ENCODE data around the gene ETS1.
"Not testable (repeated sequence)": the region's sequence is repeated elsewhere in the genome, so short reads cannot be mapped to it uniquely, and the experiment has no call there.

The ETS1 gene

GRCh38 chr11:128467041-128467440, 120.3 kb downstream of the ETS1 start:
- no peak for DNase-seq (ENCODE audit: low read depth in 1 of 2, low spot score in 1 of 2)

GRCh38 chr11:128465946-128466705, 121.2 kb downstream of the ETS1 start:
- no peak for DNase-seq (ENCODE audit: low read depth in 1 of 2, low spot score in 1 of 2)

GRCh38 chr11:128465531-128465930, 121.8 kb downstream of the ETS1 start:
- no peak for DNase-seq (ENCODE audit: low read depth in 1 of 2, low spot score in 1 of 2)

GRCh38 chr11:128464878-128465450, 122.4 kb downstream of the ETS1 start:
- DNase-seq (ENCODE audit: low read depth in 1 of 2, low spot score in 1 of 2) = no peak

GRCh38 chr11:128463979-128464378, 123.4 kb downstream of the ETS1 start:
- no peak for DNase-seq (ENCODE audit: low read depth in 1 of 2, low spot score in 1 of 2)

- no peak for DNase-seq (ENCODE audit: low read depth in 1 of 2, low spot score in 1 of 2)
Observed at GRCh38 chr11:128463371-128463829, 124.0 kb downstream of the ETS1 start.

GRCh38 chr11:128462922-128463321, 124.4 kb downstream of the ETS1 start:
- DNase-seq (ENCODE audit: low read depth in 1 of 2, low spot score in 1 of 2) = no peak

GRCh38 chr11:128462189-128462588, 125.2 kb downstream of the ETS1 start:
- no peak for DNase-seq (ENCODE audit: low read depth in 1 of 2, low spot score in 1 of 2)

GRCh38 chr11:128458321-128458720, 129.0 kb downstream of the ETS1 start:
- no peak for DNase-seq (ENCODE audit: low read depth in 1 of 2, low spot score in 1 of 2)

GRCh38 chr11:128457874-128458273, 129.5 kb downstream of the ETS1 start:
- DNase-seq (ENCODE audit: low read depth in 1 of 2, low spot score in 1 of 2) = no peak

GRCh38 chr11:128456566-128457268, 130.6 kb downstream of the ETS1 start:
- DNase-seq (ENCODE audit: low read depth in 1 of 2, low spot score in 1 of 2) = no peak

GRCh38 chr11:128455766-128456165, 131.6 kb downstream of the ETS1 start:
- DNase-seq (ENCODE audit: low read depth in 1 of 2, low spot score in 1 of 2) = no peak

GRCh38 chr11:128453444-128454336, 133.7 kb downstream of the ETS1 start:
- no peak for DNase-seq (ENCODE audit: low read depth in 1 of 2, low spot score in 1 of 2)

- DNase-seq (ENCODE audit: low read depth in 1 of 2, low spot score in 1 of 2) = no peak
Observed at GRCh38 chr11:128451652-128452470, 135.5 kb downstream of the ETS1 start.

- DNase-seq (ENCODE audit: low read depth in 1 of 2, low spot score in 1 of 2) = no peak
Observed at GRCh38 chr11:128450882-128451651, 136.3 kb downstream of the ETS1 start.

GRCh38 chr11:128450425-128450824, 136.9 kb downstream of the ETS1 start:
- DNase-seq (ENCODE audit: low read depth in 1 of 2, low spot score in 1 of 2) = not testable (repeated sequence)

GRCh38 chr11:128448981-128449713, 138.2 kb downstream of the ETS1 start:
- DNase-seq (ENCODE audit: low read depth in 1 of 2, low spot score in 1 of 2) = no peak

GRCh38 chr11:128448200-128448886, 139.0 kb downstream of the ETS1 start:
- DNase-seq (ENCODE audit: low read depth in 1 of 2, low spot score in 1 of 2) = no peak

Data from stimulated activated CD4-positive, alpha-beta T cell treated with anti-CD3 and anti-CD28 coated beads, Interleukin-15, amount 100 ng/mL, for 1 hour (primary cell).